Neuronal stem cell (in vitro differentiated cells): ENCODE results near the gene ABCC1.

Experiments used
- DNase-seq: peaks from one replicate; pipeline ENCODE4 v3.0.0-alpha.2; 2013; ENCODE audit warnings: low spot score
- H2AFZ ChIP-seq: one replicate; pipeline ENCODE4 v1.6.1; 2013; ENCODE audit warnings: mild to moderate bottlenecking, low read length, inconsistent platforms
- H2AK5ac ChIP-seq: 2 replicates; pipeline ENCODE4 v1.6.1; 2013; ENCODE audit warnings: low read depth, mild to moderate bottlenecking, inconsistent platforms, low read length, moderate library complexity, mixed read lengths
- H2BK120ac ChIP-seq: 2 replicates; pipeline ENCODE4 v1.6.1; 2013; ENCODE audit warnings: low read depth, mild to moderate bottlenecking, inconsistent platforms, low read length, moderate library complexity, mixed read lengths
- H2BK12ac ChIP-seq: one replicate; pipeline ENCODE4 v1.6.1; 2013; ENCODE audit warnings: low read length, inconsistent platforms
- H2BK15ac ChIP-seq: 2 replicates; pipeline ENCODE4 v1.6.1; 2013; ENCODE audit warnings: mild to moderate bottlenecking, low read length, inconsistent platforms, mixed read lengths
- H2BK5ac ChIP-seq: one replicate; pipeline ENCODE4 v1.6.1; 2013; ENCODE audit warnings: inconsistent platforms, mild to moderate bottlenecking, low read length, moderate library complexity
- H3K14ac ChIP-seq: one replicate; pipeline ENCODE4 v1.6.1; 2013; ENCODE audit warnings: low read length, inconsistent platforms
- H3K18ac ChIP-seq: 2 replicates; pipeline ENCODE4 v1.6.1; 2013; ENCODE audit warnings: low read length, inconsistent platforms
- H3K23ac ChIP-seq: 2 replicates; pipeline ENCODE4 v1.6.1; 2013; ENCODE audit warnings: low read depth, mild to moderate bottlenecking, mixed read lengths, low read length, inconsistent platforms; ENCODE audit not compliant: poor library complexity
- H3K27ac ChIP-seq: replicated peaks from 3 replicates; pipeline ENCODE4 v1.5.1; 2013; ENCODE audit warnings: low read length, inconsistent platforms
- H3K27me3 ChIP-seq, 3 experiments: 2 replicates each; pipeline ENCODE4 v1.6.1; 2013; ENCODE audit warnings: low read length in 3 of 3, mild to moderate bottlenecking in 2 of 3, inconsistent platforms in 1 of 3, low read depth in 1 of 3, mixed read lengths in 1 of 3, moderate library complexity in 1 of 3; ENCODE audit not compliant: control insufficient read depth in 3 of 3, insufficient read depth in 3 of 3
- H3K36me3 ChIP-seq, 2 donors: replicated peaks in 1 of 2; 2 replicates each; pipeline ENCODE4 v1.6.1; 2013; ENCODE audit warnings: low read length in 2 of 2; ENCODE audit not compliant: control insufficient read depth in 2 of 2, insufficient read depth in 2 of 2
- H3K4ac ChIP-seq: 2 replicates; pipeline ENCODE4 v1.6.1; 2013; ENCODE audit warnings: inconsistent platforms, mild to moderate bottlenecking, low read length, moderate library complexity
- H3K4me1 ChIP-seq, 2 donors: 1 replicate in 1 of 2; 2 replicates in 1 of 2; pipeline ENCODE4 v1.6.1; 2013; ENCODE audit warnings: low read length in 2 of 2, low read depth in 1 of 2; ENCODE audit not compliant: control insufficient read depth in 2 of 2, insufficient read depth in 1 of 2
- H3K4me2 ChIP-seq: one replicate; pipeline ENCODE4 v1.6.1; 2013; ENCODE audit warnings: mild to moderate bottlenecking, low read length, inconsistent platforms; ENCODE audit not compliant: insufficient read depth, poor library complexity, severe bottlenecking
- H3K4me3 ChIP-seq, 2 donors: 2 replicates each; pipeline ENCODE4 v1.5.1; 2013; ENCODE audit warnings: low read length in 2 of 2, mild to moderate bottlenecking in 2 of 2, inconsistent platforms in 1 of 2, moderate library complexity in 1 of 2
- H3K79me1 ChIP-seq: one replicate; pipeline ENCODE4 v1.6.1; 2013; ENCODE audit warnings: low read depth, mild to moderate bottlenecking, inconsistent platforms, low read length, moderate library complexity
- H3K9ac ChIP-seq: one replicate; pipeline ENCODE4 v1.6.1; 2013; ENCODE audit warnings: mild to moderate bottlenecking, low read depth, low read length, inconsistent platforms; ENCODE audit not compliant: poor library complexity
- H3K9me3 ChIP-seq, 2 donors: replicated peaks in 1 of 2; 2 replicates each; pipeline versions ENCODE3 to v1.6.1; 2013; ENCODE audit warnings: low read length in 2 of 2, mild to moderate bottlenecking in 2 of 2, inconsistent platforms in 1 of 2, low read depth in 1 of 2, mixed read lengths in 1 of 2, moderate library complexity in 1 of 2; ENCODE audit not compliant: control insufficient read depth in 2 of 2, insufficient read depth in 1 of 2
- H4K8ac ChIP-seq: one replicate; pipeline ENCODE4 v1.6.1; 2013; ENCODE audit warnings: low read depth, mild to moderate bottlenecking, inconsistent platforms, low read length, moderate library complexity
- H4K91ac ChIP-seq: one replicate; pipeline ENCODE4 v1.6.1; 2013; ENCODE audit warnings: low read length, low read depth, mild to moderate bottlenecking, inconsistent platforms; ENCODE audit not compliant: poor library complexity
- WGBS, 2 donors: extraction: QIAGEN DNeasy Blood & Tissue Kit; methylation state at CpG; one replicate each; pipeline ENCODE4 v1.1.7; 2013; ENCODE audit warnings: missing lambda C conversion rate in 2 of 2, mixed read lengths in 1 of 2; ENCODE audit not compliant: insufficient read length in 2 of 2, insufficient replicate concordance in 1 of 2; ENCODE audit errors: extremely low coverage in 2 of 2; 5-methylcytosine and 5-hydroxymethylcytosine counted together

The ABCC1 gene

GRCh38 chr16:16136588-16136987 is 187.2 kb downstream of the ABCC1 start:
- H3K4me3 ChIP-seq: no peak overlapping the region
- H2AK5ac ChIP-seq: no peak overlapping the region
- H3K23ac ChIP-seq: no peak overlapping the region
- H3K4ac ChIP-seq: no peak overlapping the region
- no peaks in the 10 kb centered on the region for H3K27me3 ChIP-seq
- H3K14ac ChIP-seq: no peak overlapping the region
- no peak overlapping the region for H3K4me2 ChIP-seq
- DNase-seq: no peak
- H2AFZ ChIP-seq: no peak overlapping the region
- H4K91ac ChIP-seq: no peak overlapping the region
- no peaks in the 10 kb centered on the region for H3K79me1 ChIP-seq
- H3K9ac ChIP-seq: no peak overlapping the region
- no peak overlapping the region for H2BK12ac ChIP-seq
- no peak overlapping the region for H3K27ac ChIP-seq
- WGBS, 2 donors: no CpG with 5 or more reads among the region's 6 CpGs
- no peak overlapping the region for H4K8ac ChIP-seq
- H2BK15ac ChIP-seq: no peak overlapping the region
- no peak overlapping the region for H2BK120ac ChIP-seq
- H3K4me1 ChIP-seq: no peaks in the 10 kb centered on the region
- H3K36me3 ChIP-seq: peaks cover 15 to 32% of the 10 kb centered on the region in 2 donors
- H3K9me3 ChIP-seq: no peaks in the 10 kb centered on the region
- H3K18ac ChIP-seq: no peak overlapping the region
- H2BK5ac ChIP-seq: no peak overlapping the region

- WGBS, 2 donors: no CpG with 5 or more reads among the region's 8 CpGs
- no peaks in the 10 kb centered on the region for H3K79me1 ChIP-seq
- no peak overlapping the region for H3K4ac ChIP-seq
- no peaks in the 10 kb centered on the region for H3K9me3 ChIP-seq
- no peak overlapping the region for H3K23ac ChIP-seq
- no peak overlapping the region for H3K9ac ChIP-seq
- H2AK5ac ChIP-seq: no peak overlapping the region
- H2AFZ ChIP-seq: no peak overlapping the region
- no peak overlapping the region for H4K91ac ChIP-seq
- H2BK120ac ChIP-seq: no peak overlapping the region
- peaks cover 17 to 32% of the 10 kb centered on the region in 2 donors for H3K36me3 ChIP-seq
- no peak overlapping the region for H2BK12ac ChIP-seq
- DNase-seq: no peak
- no peak overlapping the region for H3K4me3 ChIP-seq
- H2BK5ac ChIP-seq: no peak overlapping the region
- no peak overlapping the region for H4K8ac ChIP-seq
- H3K4me1 ChIP-seq: no peaks in the 10 kb centered on the region
- H3K27ac ChIP-seq: no peak overlapping the region
- no peak overlapping the region for H3K18ac ChIP-seq
- H3K27me3 ChIP-seq: no peaks in the 10 kb centered on the region
- no peak overlapping the region for H3K4me2 ChIP-seq
- no peak overlapping the region for H3K14ac ChIP-seq
- no peak overlapping the region for H2BK15ac ChIP-seq
These were observed 187.7 kb downstream of the ABCC1 start for GRCh38 chr16:16137110-16137509.

- no peak overlapping the region for H3K9ac ChIP-seq
- no peak overlapping the region for H4K91ac ChIP-seq
- H3K36me3 ChIP-seq: peaks cover 17 to 32% of the 10 kb centered on the region in 2 donors
- H3K4ac ChIP-seq: no peak overlapping the region
- H2BK12ac ChIP-seq: no peak overlapping the region
- H3K4me1 ChIP-seq: no peaks in the 10 kb centered on the region
- no peak overlapping the region for H2BK120ac ChIP-seq
- H3K4me3 ChIP-seq: no peak overlapping the region
- H3K9me3 ChIP-seq: no peaks in the 10 kb centered on the region
- no peak overlapping the region for H3K14ac ChIP-seq
- H4K8ac ChIP-seq: no peak overlapping the region
- H2AFZ ChIP-seq: no peak overlapping the region
- H3K4me2 ChIP-seq: no peak overlapping the region
- H2BK5ac ChIP-seq: no peak overlapping the region
- no peak overlapping the region for H2AK5ac ChIP-seq
- no peak overlapping the region for H3K18ac ChIP-seq
- no CpG with 5 or more reads among the region's 15 CpGs for WGBS, 2 donors
- H3K27ac ChIP-seq: no peak overlapping the region
- no peak overlapping the region for H3K23ac ChIP-seq
- no peaks in the 10 kb centered on the region for H3K27me3 ChIP-seq
- no peaks in the 10 kb centered on the region for H3K79me1 ChIP-seq
- H2BK15ac ChIP-seq: no peak overlapping the region
- no peak for DNase-seq
These were observed 188.7 kb downstream of the ABCC1 start for GRCh38 chr16:16138034-16138635.

GRCh38 chr16:16139061-16139460 is 189.6 kb downstream of the ABCC1 start:
- no peak overlapping the region for H3K9ac ChIP-seq
- no CpG with 5 or more reads among the region's 10 CpGs for WGBS, 2 donors

More at GRCh38 chr16:16139061-16139460, 189.6 kb downstream of the ABCC1 start:
- no peak overlapping the region for H3K4me3 ChIP-seq
- H3K23ac ChIP-seq: no peak overlapping the region
- no peak for DNase-seq
- H2BK12ac ChIP-seq: no peak overlapping the region
- H2BK120ac ChIP-seq: no peak overlapping the region
- H3K18ac ChIP-seq: no peak overlapping the region
- H3K4me2 ChIP-seq: no peak overlapping the region
- no peaks in the 10 kb centered on the region for H3K27me3 ChIP-seq
- no peak overlapping the region for H2BK5ac ChIP-seq
- no peak overlapping the region for H2AFZ ChIP-seq
- no peak overlapping the region for H3K4ac ChIP-seq
- peaks cover 17 to 32% of the 10 kb centered on the region in 2 donors for H3K36me3 ChIP-seq
- no peak overlapping the region for H3K27ac ChIP-seq
- H3K79me1 ChIP-seq: no peaks in the 10 kb centered on the region
- H2AK5ac ChIP-seq: no peak overlapping the region
- H4K8ac ChIP-seq: no peak overlapping the region
- H2BK15ac ChIP-seq: no peak overlapping the region
- H3K9me3 ChIP-seq: no peaks in the 10 kb centered on the region
- H3K4me1 ChIP-seq: no peaks in the 10 kb centered on the region
- no peak overlapping the region for H3K14ac ChIP-seq
- H4K91ac ChIP-seq: no peak overlapping the region
